NCI-H524 treated with DMSO at 0.1 percent for 48 hours (cell line): ENCODE results near the gene GATD1.
"Not testable (repeated sequence)": the region's sequence is repeated elsewhere in the genome, so short reads cannot be mapped to it uniquely, and the experiment has no call there.

ENCODE experiments used
- DNase-seq: peaks from one replicate; lab custom pipeline; 2025; lab: John Stamatoyannopoulos, UW

GATD1 gene

DNA sequence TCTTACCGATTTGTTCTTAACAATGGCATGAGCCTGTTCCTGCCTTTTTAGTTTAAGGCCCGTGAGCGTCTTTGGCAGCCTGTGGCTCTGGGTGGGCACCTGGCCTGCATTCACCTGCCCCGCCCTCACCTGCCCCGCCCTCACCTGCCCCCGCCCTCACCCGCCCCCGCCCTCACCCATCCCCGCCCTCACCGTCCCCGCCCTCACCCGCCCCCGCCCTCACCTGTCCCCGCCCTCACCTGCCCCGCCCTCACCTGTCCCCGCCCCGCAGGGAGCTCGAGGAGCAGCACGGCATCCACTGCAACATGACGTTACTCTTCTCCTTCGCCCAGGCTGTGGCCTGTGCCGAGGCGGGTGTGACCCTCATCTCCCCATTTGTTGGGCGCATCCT is 14.2 kb downstream of the GATD1 start:
- no peak for DNase-seq

GRCh38 chr11:762421-763072 is 14.7 kb downstream of the GATD1 start:
- peak; percentile 48 for DNase-seq

GRCh38 chr11:761526-762108 is 15.7 kb downstream of the GATD1 start:
- DNase-seq, result no peak

GRCh38 chr11:760236-760635 is 17.1 kb downstream of the GATD1 start:
- DNase-seq, result no peak

DNA sequence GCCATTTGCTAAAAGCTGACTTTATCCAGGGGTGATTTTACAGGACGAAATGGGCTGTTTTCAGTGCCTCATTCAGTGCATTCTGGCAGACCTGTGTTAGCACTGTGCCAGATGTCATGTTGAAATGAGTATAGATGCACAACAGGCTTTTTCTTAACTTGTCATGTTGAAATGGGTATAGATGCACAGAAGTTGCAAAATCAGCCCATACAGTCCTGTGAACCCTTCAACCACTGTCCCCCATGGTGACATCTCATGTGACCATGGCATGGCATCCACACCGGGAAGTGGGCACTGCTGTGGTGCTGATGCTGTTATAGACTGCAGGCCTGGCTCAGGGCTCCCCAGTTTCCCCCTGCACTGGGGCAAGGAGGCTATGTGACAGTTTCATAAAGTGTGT is 27.6 kb downstream of the GATD1 start:
- no peak for DNase-seq

GRCh38 chr11:748007-748359 is 29.3 kb downstream of the GATD1 start:
- no peak for DNase-seq

GRCh38 chr11:747158-748006 is 29.9 kb downstream of the GATD1 start, which contains the start of gene TALDO1:
Gene TALDO1, plus strand, starts transcription at chr11:747464. Its CDS starts 18 bp downstream, at chr11:747482.
- no peak for DNase-seq

- DNase-seq, result no peak
These were observed 30.8 kb downstream of the GATD1 start for GRCh38 chr11:746289-747157.

GRCh38 chr11:745428-745827 is 31.9 kb downstream of the GATD1 start:
- DNase-seq, result no peak

DNA sequence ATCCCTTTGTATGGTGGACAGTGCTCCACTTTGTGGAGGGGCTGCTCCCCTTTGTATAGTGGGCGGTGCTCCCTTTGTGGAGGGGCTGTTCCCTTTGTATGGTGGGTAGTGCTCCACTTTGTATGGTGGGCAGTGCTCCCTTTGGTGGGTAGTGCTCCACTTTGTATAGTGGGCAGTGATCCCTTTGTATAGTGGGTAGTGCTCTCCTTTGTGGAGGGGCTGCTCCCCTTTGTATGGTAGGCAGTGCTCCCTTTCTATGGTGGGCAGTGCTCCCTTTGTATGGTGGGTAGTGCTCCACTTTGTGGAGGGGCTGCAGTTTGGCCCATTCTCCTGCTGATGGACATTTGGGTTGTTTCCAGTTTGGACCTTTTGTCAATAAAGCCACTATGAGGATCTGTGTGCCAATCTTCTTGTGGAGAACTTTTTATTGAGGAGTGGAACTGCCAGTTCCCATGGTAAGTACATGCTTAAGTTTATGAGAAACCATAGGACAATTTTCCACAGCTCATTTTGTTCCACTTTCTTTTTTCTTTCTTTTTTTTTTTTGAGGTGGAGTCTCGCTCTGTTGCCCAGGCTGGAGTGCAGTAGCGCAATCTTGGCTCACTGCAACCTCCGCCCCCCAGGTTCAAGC is 34.6 kb downstream of the GATD1 start:
- no peak for DNase-seq

DNA sequence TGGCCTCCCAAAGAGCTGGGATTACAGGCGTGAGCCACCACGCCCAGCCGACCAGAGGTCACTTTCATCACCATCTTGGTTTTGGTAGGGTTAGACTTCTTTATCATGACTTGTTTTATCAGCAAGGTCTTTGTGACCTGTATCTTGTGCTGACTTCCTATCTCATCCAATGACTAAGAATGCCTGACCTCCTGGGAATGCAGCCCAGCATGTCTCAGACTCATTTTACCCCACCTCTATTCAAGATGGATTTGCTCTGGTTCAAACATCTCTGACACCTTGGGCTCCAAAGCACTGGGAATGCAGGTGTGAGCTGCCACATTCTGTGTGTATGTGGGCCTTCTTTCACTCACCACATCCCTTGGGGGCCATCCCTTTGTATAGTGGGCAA is 35.1 kb downstream of the GATD1 start:
- DNase-seq, result no peak

- not testable (repeated sequence) for DNase-seq
These were observed 39.4 kb downstream of the GATD1 start for GRCh38 chr11:737899-738298.

DNA sequence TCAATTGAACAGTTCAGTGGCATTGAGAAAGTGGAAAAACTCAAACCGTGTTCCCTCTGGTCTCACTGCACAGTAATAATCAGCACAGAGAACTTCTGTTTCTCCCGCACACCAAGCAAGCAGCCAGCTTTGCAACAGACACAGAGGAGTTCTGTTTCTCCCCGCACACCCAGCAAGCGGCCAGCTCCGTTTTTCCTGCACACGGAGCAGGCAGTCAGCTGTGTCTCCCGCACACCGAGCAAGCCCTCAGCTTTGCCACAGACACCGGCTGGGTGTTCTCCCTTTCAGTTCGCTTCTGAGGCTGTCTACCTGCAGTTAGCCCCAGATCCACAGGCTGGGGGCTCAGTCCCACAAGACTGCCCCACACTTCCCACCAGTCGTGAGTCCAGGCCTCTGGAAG is 39.9 kb downstream of the GATD1 start:
- no peak for DNase-seq

DNA sequence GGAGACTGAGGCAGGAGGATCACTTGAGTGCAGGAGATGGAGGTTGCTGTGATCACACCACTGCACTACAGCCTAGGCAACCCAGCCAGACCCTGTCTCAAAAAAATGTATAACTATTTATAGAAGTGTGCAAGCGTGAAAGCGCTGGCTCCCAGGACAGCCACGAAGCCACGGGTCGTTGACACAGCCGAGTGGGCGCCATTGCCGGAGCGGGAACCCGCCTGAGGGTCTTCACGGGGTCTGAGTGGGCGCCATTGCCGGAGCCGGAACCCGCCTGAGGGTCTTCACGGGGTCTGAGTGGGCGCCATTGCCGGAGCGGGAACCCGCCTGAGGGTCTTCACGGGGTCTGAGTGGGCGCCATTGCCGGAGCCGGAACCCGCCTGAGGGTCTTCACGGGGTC is 42.7 kb downstream of the GATD1 start:
- DNase-seq, result not testable (repeated sequence)

DNA sequence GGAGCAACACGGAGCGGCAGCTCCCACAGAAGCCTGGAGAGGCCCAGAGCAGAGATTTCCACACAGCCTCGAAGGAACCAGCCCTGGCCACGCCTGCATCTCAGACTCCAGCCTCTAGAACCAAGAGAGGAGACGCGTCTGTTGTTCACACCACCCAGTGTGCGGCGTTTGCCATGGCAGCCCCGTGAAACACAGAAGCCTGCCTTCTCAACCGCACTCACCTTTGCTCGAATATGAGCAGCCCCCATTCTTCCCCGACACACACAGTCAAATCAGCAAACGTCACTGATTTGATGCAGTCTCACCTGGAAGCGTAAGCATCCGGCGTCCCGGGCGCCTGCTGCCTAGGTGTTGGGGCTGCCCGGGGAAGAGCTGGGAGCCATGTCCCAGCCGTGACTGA is 44.2 kb downstream of the GATD1 start:
- no peak for DNase-seq

DNA sequence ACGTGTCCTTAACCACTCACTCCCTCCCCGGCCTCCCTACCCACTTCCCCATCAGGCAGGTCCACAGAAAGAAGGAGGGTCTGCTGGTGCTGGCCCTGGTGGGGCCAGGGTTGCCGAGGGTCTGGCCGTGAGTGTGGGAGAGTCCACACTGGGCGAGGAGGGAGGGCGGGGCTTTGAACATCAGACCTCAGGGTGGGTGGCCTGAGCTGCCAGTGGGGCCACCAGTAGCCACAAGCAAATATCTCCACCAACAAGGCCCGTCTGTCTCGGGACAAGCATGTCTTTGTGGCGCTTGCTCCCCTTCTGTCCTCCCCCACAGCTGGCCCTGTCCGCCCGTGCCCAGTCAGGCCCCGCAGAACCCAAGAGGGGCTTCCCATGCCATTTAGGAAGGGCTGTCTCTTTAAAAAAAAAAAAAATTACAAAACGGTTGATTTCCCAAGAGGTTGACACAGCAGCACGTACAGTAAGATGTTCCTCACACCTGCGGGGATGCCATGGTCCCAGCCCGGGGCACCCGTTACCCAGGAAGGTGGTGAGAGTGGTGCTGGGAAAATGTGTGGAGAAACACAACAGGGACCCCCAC is 47.7 kb downstream of the GATD1 start:
- DNase-seq, result no peak

GRCh38 chr11:728901-729491 is 48.3 kb downstream of the GATD1 start:
- DNase-seq, result no peak

GRCh38 chr11:727859-728748 is 49.2 kb downstream of the GATD1 start:
- no peak for DNase-seq

GRCh38 chr11:727281-727701 is 50.0 kb downstream of the GATD1 start:
- DNase-seq, result no peak
